WTC11 (cell line): Measurements from ENCODE around the gene SRR. TPM values are rescaled to one million over a fixed set of nuclear protein-coding genes. Genes with fewer than 3 reads are reported as not detected.

Source experiments
- ATAC-seq: fragments of 200-7000 bp; cut with Tn5 transposase; 2 replicates; pipeline ENCODE4 v1.10.0; 2021; ENCODE audit warnings: mild to moderate bottlenecking, moderate library complexity
- CTCF ChIA-PET: fragments of 300-600 bp; sonication (Branson Sonifier 250); formaldehyde crosslinking; loops from one replicate; lab custom pipeline; 2021; ENCODE audit warnings: antibody characterized with exemption; lab: Charles Lee
- POLR2A ChIA-PET: fragments of 350-600 bp; sonication (Branson Sonifier 250); formaldehyde crosslinking; loops from one replicate; lab custom pipeline; 2021; ENCODE audit warnings: antibody characterized with exemption; lab: Charles Lee
- DNase-seq: peaks from one replicate; pipeline ENCODE4 v3.0.0; 2021; ENCODE audit warnings: low spot score
- H3K27ac Mint-ChIP-seq: 2 replicates; pipeline ENCODE4 v1.8.0; 2021; ENCODE audit warnings: mixed read lengths
- H3K27me3 Mint-ChIP-seq: 2 replicates; pipeline ENCODE4 v1.8.0; 2021; ENCODE audit warnings: low read depth, mild to moderate bottlenecking, moderate library complexity, mixed read lengths
- H3K36me3 Mint-ChIP-seq: 2 replicates; pipeline ENCODE4 v1.8.0; 2021; ENCODE audit warnings: mixed read lengths
- H3K4me1 Mint-ChIP-seq: 2 replicates; pipeline ENCODE4 v1.8.0; 2022; ENCODE audit warnings: mixed read lengths
- H3K4me3 Mint-ChIP-seq: 2 replicates; pipeline ENCODE4 v1.8.0; 2021; ENCODE audit warnings: mild to moderate bottlenecking, moderate library complexity, mixed read lengths
- H3K9me3 Mint-ChIP-seq: 2 replicates; pipeline ENCODE4 v1.8.0; 2021; ENCODE audit warnings: mixed read lengths
- CBFB ChIP-seq: sonication (generic); formaldehyde crosslinking; IDR thresholded peaks from 2 replicates; pipeline ENCODE4 v1.8.1; 2022; ENCODE audit warnings: mild to moderate bottlenecking, low read depth, missing genetic modification reagents
- CREM ChIP-seq: sonication (generic); formaldehyde crosslinking; IDR thresholded peaks from 2 replicates; pipeline ENCODE4 v1.8.1; 2022; ENCODE audit warnings: mild to moderate bottlenecking, missing genetic modification reagents, moderate library complexity
- ESRRA ChIP-seq: sonication (generic); formaldehyde crosslinking; IDR thresholded peaks from 2 replicates; pipeline ENCODE4 v1.8.1; 2022; ENCODE audit warnings: mild to moderate bottlenecking, missing genetic modification reagents, borderline replicate concordance
- ETV6 ChIP-seq: sonication (generic); formaldehyde crosslinking; IDR thresholded peaks from 2 replicates; pipeline ENCODE4 v1.8.1; 2022; ENCODE audit warnings: mild to moderate bottlenecking, missing genetic modification reagents
- FOXK1 ChIP-seq: sonication (generic); formaldehyde crosslinking; IDR thresholded peaks from 2 replicates; pipeline ENCODE4 v1.8.0; 2022; ENCODE audit warnings: mild to moderate bottlenecking, moderate library complexity, missing genetic modification reagents
- GTF2I ChIP-seq: fragments of 250-450 bp; sonication (Bioruptor Pico); conservative IDR thresholded peaks from 2 replicates; pipeline ENCODE4 v1.4.0; 2021; ENCODE audit warnings: mild to moderate bottlenecking
- IRF2 ChIP-seq: sonication (generic); formaldehyde crosslinking; IDR thresholded peaks from 2 replicates; pipeline ENCODE4 v1.8.0; 2022; ENCODE audit warnings: low read depth, missing genetic modification reagents, borderline replicate concordance
- JAZF1 ChIP-seq: fragments of 250-450 bp; sonication (Bioruptor Pico); IDR thresholded peaks from 2 replicates; pipeline ENCODE4 v1.9.0; 2021; ENCODE audit warnings: moderate library complexity, mild to moderate bottlenecking, inconsistent platforms
- MYBL2 ChIP-seq: sonication (generic); formaldehyde crosslinking; IDR thresholded peaks from 2 replicates; pipeline ENCODE4 v1.8.1; 2023; ENCODE audit warnings: mild to moderate bottlenecking, moderate library complexity, missing genetic modification reagents
- NFE2L1 ChIP-seq: sonication (generic); formaldehyde crosslinking; IDR thresholded peaks from 2 replicates; pipeline ENCODE4 v1.8.1; 2023; ENCODE audit warnings: missing genetic modification reagents
- NFYB ChIP-seq: sonication (generic); formaldehyde crosslinking; conservative IDR thresholded peaks from 2 replicates; pipeline ENCODE4 v1.8.0; 2022; ENCODE audit warnings: low read depth, missing genetic modification reagents
- RELA ChIP-seq: sonication (generic); formaldehyde crosslinking; IDR thresholded peaks from 2 replicates; pipeline ENCODE4 v1.8.1; 2022; ENCODE audit warnings: missing genetic modification reagents, mild to moderate bottlenecking, borderline replicate concordance
- SOX15 ChIP-seq: fragments of 250-450 bp; sonication (Bioruptor Pico); IDR thresholded peaks from 2 replicates; pipeline ENCODE4 v1.9.0; 2021; ENCODE audit warnings: mild to moderate bottlenecking
- TEAD4 ChIP-seq: sonication (generic); formaldehyde crosslinking; IDR thresholded peaks from 2 replicates; pipeline ENCODE4 v1.8.0; 2022; ENCODE audit warnings: mild to moderate bottlenecking, missing genetic modification reagents
- TP53 ChIP-seq: sonication (generic); formaldehyde crosslinking; IDR thresholded peaks from 2 replicates; pipeline ENCODE4 v1.8.1; 2023; ENCODE audit warnings: mild to moderate bottlenecking, missing genetic modification reagents
- ZBTB21 ChIP-seq: sonication (generic); formaldehyde crosslinking; IDR thresholded peaks from 2 replicates; pipeline ENCODE4 v1.8.1; 2023; ENCODE audit warnings: mild to moderate bottlenecking, missing genetic modification reagents, borderline replicate concordance
- ZNF232 ChIP-seq: sonication (generic); formaldehyde crosslinking; IDR thresholded peaks from 2 replicates; pipeline ENCODE4 v1.8.0; 2022; ENCODE audit warnings: mild to moderate bottlenecking, missing genetic modification reagents
- total RNA-seq: library from RNA; stranded (reverse); gene quantifications from 3 replicates; pipeline ENCODE4 v1.2.3, GENCODE V29; 2021
- TF ChIP-seq, protein P1 (sequence below): fragments of 250-450 bp; sonication (Bioruptor Pico); conservative IDR thresholded peaks from 2 replicates; pipeline ENCODE4 v1.9.0; 2021; ENCODE audit warnings: mild to moderate bottlenecking
- TF ChIP-seq, protein P2 (sequence below): sonication (generic); formaldehyde crosslinking; IDR thresholded peaks from 2 replicates; pipeline ENCODE4 v1.8.0; 2022; ENCODE audit warnings: mild to moderate bottlenecking, missing genetic modification reagents
- TF ChIP-seq, protein P3 (sequence below): sonication (generic); formaldehyde crosslinking; IDR thresholded peaks from 2 replicates; pipeline ENCODE4 v1.8.0; 2023; ENCODE audit warnings: missing genetic modification reagents
- TF ChIP-seq, protein P4 (sequence below): sonication (generic); formaldehyde crosslinking; IDR thresholded peaks from 2 replicates; pipeline ENCODE4 v1.8.1; 2023; ENCODE audit warnings: mild to moderate bottlenecking, missing genetic modification reagents
- TF ChIP-seq, protein P5 (sequence below): sonication (generic); formaldehyde crosslinking; IDR thresholded peaks from 2 replicates; pipeline ENCODE4 v1.8.1; 2023; ENCODE audit warnings: mild to moderate bottlenecking, missing genetic modification reagents, borderline replicate concordance
- TF ChIP-seq, protein P6 (sequence below): sonication (generic); formaldehyde crosslinking; IDR thresholded peaks from 2 replicates; pipeline ENCODE4 v1.8.1; 2023; ENCODE audit warnings: mild to moderate bottlenecking, missing genetic modification reagents

Gene SRR
- total RNA-seq, 1 experiment from 2014 or later: 5.1 TPM

DNA sequence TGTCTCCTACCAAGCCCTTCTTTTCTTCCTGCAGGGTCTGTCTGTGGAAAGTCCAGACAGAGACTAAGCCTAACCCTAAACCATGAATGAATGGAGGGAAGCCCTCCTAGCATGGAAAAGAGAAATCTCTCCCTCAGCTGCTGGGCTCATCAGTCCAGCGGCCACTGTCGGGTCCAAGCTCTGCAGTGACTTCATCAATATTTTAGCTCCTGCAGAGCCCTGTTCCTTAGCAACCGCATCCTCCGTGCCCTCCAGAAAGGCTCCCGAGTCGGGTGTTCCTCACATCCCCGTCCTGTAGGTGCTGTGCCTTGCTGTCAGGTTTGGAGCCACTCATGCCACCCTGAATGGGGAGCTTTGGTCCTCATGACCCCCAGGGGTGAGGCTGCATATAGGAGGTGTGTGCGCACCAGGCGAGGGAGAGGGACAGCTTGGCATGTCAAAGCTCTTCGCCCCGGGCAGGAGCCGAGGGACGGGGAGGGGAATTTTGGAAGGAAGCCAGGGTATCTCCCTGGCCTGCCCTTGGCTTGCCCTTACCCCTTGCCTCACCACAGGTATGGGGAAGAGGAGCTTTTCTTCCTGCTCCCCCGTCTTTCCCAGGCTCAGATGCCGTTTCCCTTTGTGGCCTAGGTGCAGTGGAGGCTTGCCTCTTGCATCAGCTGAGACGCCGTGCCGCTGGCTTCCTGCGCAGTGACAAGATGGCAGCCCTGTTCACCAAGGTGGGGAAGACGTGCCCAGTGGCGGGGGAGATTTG lies 57.4 kb downstream of the SRR start:
- Mint-ChIP-seq H3K36me3 (no peaks in the 10 kb centered on the region; the same call in 1 of the 2 replicates), H3K4me3 (no peak overlapping the region), H3K27ac (peak overlapping the region; percentile 48; the same call in 1 of the 2 replicates), H3K27me3 (no peaks in the 10 kb centered on the region), H3K4me1 (no peaks in the 10 kb centered on the region), H3K9me3 (no peaks in the 10 kb centered on the region)
- no peak for ATAC-seq
- CTCF ChIA-PET: interaction anchor here (1.4 to 8.1 kb wide), 5 partner anchors 8 to 25 kb away, joined by 3 to 46 read pairs (median 7); partner anchors contain the start of gene TSR1
- DNase-seq: no peak
- TF ChIP-seq, protein P1, sequence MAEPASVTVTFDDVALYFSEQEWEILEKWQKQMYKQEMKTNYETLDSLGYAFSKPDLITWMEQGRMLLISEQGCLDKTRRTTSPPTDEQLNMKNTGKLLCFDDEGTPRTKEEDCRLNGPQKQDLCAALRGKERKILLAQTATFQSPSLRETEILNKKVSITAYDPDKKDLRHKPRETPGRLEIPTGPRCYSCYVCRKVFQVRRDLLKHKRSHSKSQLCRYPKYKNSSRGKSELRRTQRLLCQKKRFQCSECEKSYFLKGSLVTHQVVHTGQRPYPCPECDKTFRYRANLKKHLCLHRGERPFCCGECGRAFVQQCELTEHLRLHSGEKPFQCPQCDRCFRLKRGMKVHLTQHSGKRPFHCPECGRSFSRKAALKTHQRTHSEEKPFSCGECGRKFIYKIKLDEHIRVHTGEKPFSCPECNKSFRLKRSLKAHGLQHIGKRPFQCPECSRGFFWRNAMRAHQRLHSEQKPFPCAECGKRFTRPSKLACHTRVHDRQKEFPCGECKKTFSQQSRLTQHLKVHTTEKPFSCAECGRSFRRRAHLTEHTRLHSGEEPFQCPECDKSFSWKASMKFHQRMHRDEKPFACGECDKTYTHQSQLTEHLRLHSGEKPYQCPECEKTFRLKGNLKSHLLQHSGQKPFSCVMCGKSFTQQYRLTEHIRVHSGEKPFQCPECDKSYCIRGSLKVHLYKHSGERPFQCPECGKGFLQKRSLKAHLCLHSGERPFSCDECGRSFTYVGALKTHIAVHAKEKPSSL (CRISPR knock-in tag): no peak
- TF ChIP-seq, protein P2, sequence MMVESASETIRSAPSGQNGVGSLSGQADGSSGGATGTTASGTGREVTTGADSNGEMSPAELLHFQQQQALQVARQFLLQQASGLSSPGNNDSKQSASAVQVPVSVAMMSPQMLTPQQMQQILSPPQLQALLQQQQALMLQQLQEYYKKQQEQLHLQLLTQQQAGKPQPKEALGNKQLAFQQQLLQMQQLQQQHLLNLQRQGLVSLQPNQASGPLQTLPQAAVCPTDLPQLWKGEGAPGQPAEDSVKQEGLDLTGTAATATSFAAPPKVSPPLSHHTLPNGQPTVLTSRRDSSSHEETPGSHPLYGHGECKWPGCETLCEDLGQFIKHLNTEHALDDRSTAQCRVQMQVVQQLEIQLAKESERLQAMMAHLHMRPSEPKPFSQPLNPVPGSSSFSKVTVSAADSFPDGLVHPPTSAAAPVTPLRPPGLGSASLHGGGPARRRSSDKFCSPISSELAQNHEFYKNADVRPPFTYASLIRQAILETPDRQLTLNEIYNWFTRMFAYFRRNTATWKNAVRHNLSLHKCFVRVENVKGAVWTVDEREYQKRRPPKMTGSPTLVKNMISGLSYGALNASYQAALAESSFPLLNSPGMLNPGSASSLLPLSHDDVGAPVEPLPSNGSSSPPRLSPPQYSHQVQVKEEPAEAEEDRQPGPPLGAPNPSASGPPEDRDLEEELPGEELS (CRISPR knock-in tag): no peak
- TF ChIP-seq SOX15 (no peak), IRF2 (CRISPR knock-in tag) (no peak), MYBL2 (CRISPR knock-in tag) (no peak), ETV6 (CRISPR knock-in tag) (no peak), TEAD4 (CRISPR knock-in tag) (no peak), FOXK1 (CRISPR knock-in tag) (no peak), ESRRA (CRISPR knock-in tag) (no peak), CBFB (no peak)
- TF ChIP-seq, protein P3, sequence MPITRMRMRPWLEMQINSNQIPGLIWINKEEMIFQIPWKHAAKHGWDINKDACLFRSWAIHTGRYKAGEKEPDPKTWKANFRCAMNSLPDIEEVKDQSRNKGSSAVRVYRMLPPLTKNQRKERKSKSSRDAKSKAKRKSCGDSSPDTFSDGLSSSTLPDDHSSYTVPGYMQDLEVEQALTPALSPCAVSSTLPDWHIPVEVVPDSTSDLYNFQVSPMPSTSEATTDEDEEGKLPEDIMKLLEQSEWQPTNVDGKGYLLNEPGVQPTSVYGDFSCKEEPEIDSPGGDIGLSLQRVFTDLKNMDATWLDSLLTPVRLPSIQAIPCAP (CRISPR knock-in tag): no peak
- TF ChIP-seq, protein P4, sequence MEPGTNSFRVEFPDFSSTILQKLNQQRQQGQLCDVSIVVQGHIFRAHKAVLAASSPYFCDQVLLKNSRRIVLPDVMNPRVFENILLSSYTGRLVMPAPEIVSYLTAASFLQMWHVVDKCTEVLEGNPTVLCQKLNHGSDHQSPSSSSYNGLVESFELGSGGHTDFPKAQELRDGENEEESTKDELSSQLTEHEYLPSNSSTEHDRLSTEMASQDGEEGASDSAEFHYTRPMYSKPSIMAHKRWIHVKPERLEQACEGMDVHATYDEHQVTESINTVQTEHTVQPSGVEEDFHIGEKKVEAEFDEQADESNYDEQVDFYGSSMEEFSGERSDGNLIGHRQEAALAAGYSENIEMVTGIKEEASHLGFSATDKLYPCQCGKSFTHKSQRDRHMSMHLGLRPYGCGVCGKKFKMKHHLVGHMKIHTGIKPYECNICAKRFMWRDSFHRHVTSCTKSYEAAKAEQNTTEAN: no peak
- TF ChIP-seq, protein P5, sequence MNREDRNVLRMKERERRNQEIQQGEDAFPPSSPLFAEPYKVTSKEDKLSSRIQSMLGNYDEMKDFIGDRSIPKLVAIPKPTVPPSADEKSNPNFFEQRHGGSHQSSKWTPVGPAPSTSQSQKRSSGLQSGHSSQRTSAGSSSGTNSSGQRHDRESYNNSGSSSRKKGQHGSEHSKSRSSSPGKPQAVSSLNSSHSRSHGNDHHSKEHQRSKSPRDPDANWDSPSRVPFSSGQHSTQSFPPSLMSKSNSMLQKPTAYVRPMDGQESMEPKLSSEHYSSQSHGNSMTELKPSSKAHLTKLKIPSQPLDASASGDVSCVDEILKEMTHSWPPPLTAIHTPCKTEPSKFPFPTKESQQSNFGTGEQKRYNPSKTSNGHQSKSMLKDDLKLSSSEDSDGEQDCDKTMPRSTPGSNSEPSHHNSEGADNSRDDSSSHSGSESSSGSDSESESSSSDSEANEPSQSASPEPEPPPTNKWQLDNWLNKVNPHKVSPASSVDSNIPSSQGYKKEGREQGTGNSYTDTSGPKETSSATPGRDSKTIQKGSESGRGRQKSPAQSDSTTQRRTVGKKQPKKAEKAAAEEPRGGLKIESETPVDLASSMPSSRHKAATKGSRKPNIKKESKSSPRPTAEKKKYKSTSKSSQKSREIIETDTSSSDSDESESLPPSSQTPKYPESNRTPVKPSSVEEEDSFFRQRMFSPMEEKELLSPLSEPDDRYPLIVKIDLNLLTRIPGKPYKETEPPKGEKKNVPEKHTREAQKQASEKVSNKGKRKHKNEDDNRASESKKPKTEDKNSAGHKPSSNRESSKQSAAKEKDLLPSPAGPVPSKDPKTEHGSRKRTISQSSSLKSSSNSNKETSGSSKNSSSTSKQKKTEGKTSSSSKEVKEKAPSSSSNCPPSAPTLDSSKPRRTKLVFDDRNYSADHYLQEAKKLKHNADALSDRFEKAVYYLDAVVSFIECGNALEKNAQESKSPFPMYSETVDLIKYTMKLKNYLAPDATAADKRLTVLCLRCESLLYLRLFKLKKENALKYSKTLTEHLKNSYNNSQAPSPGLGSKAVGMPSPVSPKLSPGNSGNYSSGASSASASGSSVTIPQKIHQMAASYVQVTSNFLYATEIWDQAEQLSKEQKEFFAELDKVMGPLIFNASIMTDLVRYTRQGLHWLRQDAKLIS: no peak
- POLR2A ChIA-PET: interaction anchor here (0.5 to 1.4 kb wide), 2 partner anchors 38 to 171 kb away, joined by 4 to 5 read pairs; no protein-coding TSS in a partner anchor

DNA sequence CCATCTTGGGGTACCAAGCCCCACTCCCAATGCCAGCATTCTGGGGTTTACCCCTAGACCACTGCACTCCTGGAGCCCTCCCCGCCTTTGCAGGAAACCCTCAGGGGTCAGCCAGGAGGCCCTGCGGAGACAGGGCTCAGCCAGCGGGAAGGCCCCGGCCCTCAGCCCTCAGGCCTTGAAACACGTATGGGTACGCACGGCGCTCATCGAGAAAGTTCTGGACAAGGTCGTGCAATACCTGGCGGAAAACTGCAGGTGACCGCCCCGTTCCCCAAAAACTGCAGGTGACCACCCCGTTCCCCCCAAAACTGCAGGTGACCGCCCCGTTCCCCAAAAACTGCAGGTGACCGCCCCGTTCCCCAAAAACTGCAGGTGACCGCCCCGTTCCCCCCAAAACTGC lies 58.3 kb downstream of the SRR start:
- no peak for DNase-seq
- CTCF ChIA-PET: interaction anchor here (1.4 to 8.1 kb wide), 5 partner anchors 8 to 21 kb away, joined by 4 to 46 read pairs (median 15); no protein-coding TSS in a partner anchor

More for the DNA sequence above, 58.3 kb downstream of the SRR start:
- H3K36me3 Mint-ChIP-seq: no peaks in the 10 kb centered on the region; the same call in 1 of the 2 replicates
- H3K4me1 Mint-ChIP-seq: peaks cover 2% of the 10 kb centered on the region; the same call in 1 of the 2 replicates
- POLR2A ChIA-PET: interaction anchor here (1.4 kb wide), 1 partner anchor 38 kb away, joined by 5 read pairs; no protein-coding TSS in a partner anchor
- no peak overlapping the region for H3K4me3 Mint-ChIP-seq
- no peaks in the 10 kb centered on the region for H3K9me3 Mint-ChIP-seq
- H3K27ac Mint-ChIP-seq: no peak overlapping the region
- TF ChIP-seq ZBTB21 (CRISPR knock-in tag) (no peak), SOX15 (no peak), CBFB (no peak), NFYB (no peak), ZNF232 (no peak), JAZF1 (CRISPR knock-in tag) (no peak), GTF2I (CRISPR knock-in tag) (no peak), RELA (no peak), NFE2L1 (no peak), CREM (CRISPR knock-in tag) (no peak), TP53 (CRISPR knock-in tag) (no peak)
- TF ChIP-seq, protein P6, sequence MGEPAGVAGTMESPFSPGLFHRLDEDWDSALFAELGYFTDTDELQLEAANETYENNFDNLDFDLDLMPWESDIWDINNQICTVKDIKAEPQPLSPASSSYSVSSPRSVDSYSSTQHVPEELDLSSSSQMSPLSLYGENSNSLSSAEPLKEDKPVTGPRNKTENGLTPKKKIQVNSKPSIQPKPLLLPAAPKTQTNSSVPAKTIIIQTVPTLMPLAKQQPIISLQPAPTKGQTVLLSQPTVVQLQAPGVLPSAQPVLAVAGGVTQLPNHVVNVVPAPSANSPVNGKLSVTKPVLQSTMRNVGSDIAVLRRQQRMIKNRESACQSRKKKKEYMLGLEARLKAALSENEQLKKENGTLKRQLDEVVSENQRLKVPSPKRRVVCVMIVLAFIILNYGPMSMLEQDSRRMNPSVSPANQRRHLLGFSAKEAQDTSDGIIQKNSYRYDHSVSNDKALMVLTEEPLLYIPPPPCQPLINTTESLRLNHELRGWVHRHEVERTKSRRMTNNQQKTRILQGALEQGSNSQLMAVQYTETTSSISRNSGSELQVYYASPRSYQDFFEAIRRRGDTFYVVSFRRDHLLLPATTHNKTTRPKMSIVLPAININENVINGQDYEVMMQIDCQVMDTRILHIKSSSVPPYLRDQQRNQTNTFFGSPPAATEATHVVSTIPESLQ (CRISPR knock-in tag): no peak
- H3K27me3 Mint-ChIP-seq: no peaks in the 10 kb centered on the region
- no peak for ATAC-seq
